Keratinocyte (primary cell): Measurements from ENCODE around the gene DLX1. TPM values are rescaled to one million over a fixed set of nuclear protein-coding genes. Genes with fewer than 3 reads are reported as not detected.

Source experiments
- DNase-seq: peaks from one replicate; pipeline ENCODE4 v3.0.0-alpha.2; 2011; ENCODE audit warnings: low read depth, missing footprints, low spot score
- FAIRE-seq: peaks from 2 replicates; lab custom pipeline; 2011; peaks lifted over from hg19 to GRCh38; lab: Jason Lieb, UNC
- H2AFZ ChIP-seq: 2 replicates; pipeline ENCODE4 v1.6.0; 2012; ENCODE audit warnings: low read length, control low read depth, inconsistent platforms; ENCODE audit not compliant: control insufficient read depth
- H3K27ac ChIP-seq: 2 replicates; pipeline ENCODE4 v1.5.1; 2011; ENCODE audit warnings: low read length; ENCODE audit not compliant: control insufficient read depth, insufficient read depth
- H3K27me3 ChIP-seq: 3 replicates; pipeline ENCODE4 v1.6.0; 2011; ENCODE audit warnings: low read length; ENCODE audit not compliant: control insufficient read depth, insufficient read depth; ENCODE audit errors: extremely low read depth
- H3K36me3 ChIP-seq, 2 experiments: 2 replicates in 1 of 2; 3 replicates in 1 of 2; pipeline ENCODE4 v1.5.1; 2011; ENCODE audit warnings: low read length in 2 of 2, mild to moderate bottlenecking in 1 of 2; ENCODE audit not compliant: control insufficient read depth in 2 of 2, insufficient read depth in 2 of 2; ENCODE audit errors: extremely low read depth in 1 of 2
- H3K4me1 ChIP-seq: 3 replicates; pipeline ENCODE4 v1.5.1; 2011; ENCODE audit warnings: low read length; ENCODE audit not compliant: control insufficient read depth, insufficient read depth; ENCODE audit errors: extremely low read depth
- H3K4me2 ChIP-seq: 3 replicates; pipeline ENCODE4 v1.6.0; 2011; ENCODE audit warnings: low read depth, low read length; ENCODE audit not compliant: control insufficient read depth, insufficient read depth; ENCODE audit errors: extremely low read depth
- H3K4me3 ChIP-seq, 3 experiments: fragments of 200-600 bp in 1 of 3; sonication (generic) in 1 of 3; 2 replicates in 2 of 3; 3 replicates in 1 of 3; pipeline ENCODE4 v1.5.1; 2011 to 2016; ENCODE audit warnings: low read length in 3 of 3, mild to moderate bottlenecking in 3 of 3, control low read depth in 2 of 3, inconsistent platforms in 1 of 3, low read depth in 1 of 3, mixed read lengths in 1 of 3, mixed run types in 1 of 3, moderate library complexity in 1 of 3; ENCODE audit not compliant: control insufficient read depth in 2 of 3, insufficient read depth in 2 of 3; ENCODE audit errors: extremely low read depth in 1 of 3
- H3K79me2 ChIP-seq: 2 replicates; pipeline ENCODE4 v1.6.0; 2012; ENCODE audit warnings: low read length; ENCODE audit not compliant: control insufficient read depth, insufficient read depth
- H3K9ac ChIP-seq: 3 replicates; pipeline ENCODE4 v1.6.0; 2011; ENCODE audit warnings: low read length; ENCODE audit not compliant: control insufficient read depth, insufficient read depth; ENCODE audit errors: extremely low read depth
- H3K9me1 ChIP-seq: 3 replicates; pipeline ENCODE4 v1.6.0; 2011; ENCODE audit warnings: low read length; ENCODE audit not compliant: control insufficient read depth, insufficient read depth; ENCODE audit errors: extremely low read depth
- H3K9me3 ChIP-seq: 2 replicates; pipeline ENCODE4 v1.5.1; 2012; ENCODE audit warnings: low read depth, low read length; ENCODE audit not compliant: control insufficient read depth
- H4K20me1 ChIP-seq: 3 replicates; pipeline ENCODE4 v1.6.0; 2011; ENCODE audit warnings: low read length; ENCODE audit not compliant: control insufficient read depth, insufficient read depth; ENCODE audit errors: extremely low read depth
- EZH2 ChIP-seq: IDR thresholded peaks from one replicate; pipeline ENCODE4 v1.6.1; 2012; ENCODE audit warnings: inconsistent platforms, mild to moderate bottlenecking, low read length, moderate library complexity
- dilution Hi-C: fragments of 300-500 bp; cut with MboI; formaldehyde crosslinking; loops from one replicate; pipeline ENCODE4 v1.7.0; 2020; ENCODE audit warnings: low sequenced_read_pairs; ENCODE audit not compliant: extremely low pct_ligation_motif_present
- polyA plus RNA-seq, 5 experiments: library from polyadenylated mRNA; depleted of rRNA in 3 of 5; stranded (reverse) in 3 of 5; stranded (forward) in 1 of 5; unstranded in 1 of 5; fragments of >200 nt; gene quantifications; 1 replicate in 1 of 5; 2 replicates in 3 of 5; 3 replicates in 1 of 5; pipeline versions ENCODE4 v1.2.1 to v1.2.3, GENCODE V29; 2011 to 2012; ENCODE audit warnings: missing spikeins in 2 of 5, low read depth in 1 of 5, low replicate concordance in 1 of 5
- TF ChIP-seq, protein P1 (sequence below), 3 experiments: IDR thresholded peaks in 1 of 3; conservative IDR thresholded peaks in 1 of 3; optimal IDR thresholded peaks in 1 of 3; 2 replicates in 2 of 3; 3 replicates in 1 of 3; pipeline versions ENCODE3 to v1.5.1; 2011; ENCODE audit warnings: low read length in 3 of 3, mild to moderate bottlenecking in 3 of 3, moderate library complexity in 2 of 3, control low read depth in 1 of 3, inconsistent platforms in 1 of 3; ENCODE audit not compliant: insufficient read depth in 2 of 3; ENCODE audit errors: extremely low read depth in 1 of 3

The DLX1 gene
- polyA plus RNA-seq, 1 donor (not counting 4 experiments of a cell fraction or from before 2014, with no cell fraction given): 0.88 TPM

DNA sequence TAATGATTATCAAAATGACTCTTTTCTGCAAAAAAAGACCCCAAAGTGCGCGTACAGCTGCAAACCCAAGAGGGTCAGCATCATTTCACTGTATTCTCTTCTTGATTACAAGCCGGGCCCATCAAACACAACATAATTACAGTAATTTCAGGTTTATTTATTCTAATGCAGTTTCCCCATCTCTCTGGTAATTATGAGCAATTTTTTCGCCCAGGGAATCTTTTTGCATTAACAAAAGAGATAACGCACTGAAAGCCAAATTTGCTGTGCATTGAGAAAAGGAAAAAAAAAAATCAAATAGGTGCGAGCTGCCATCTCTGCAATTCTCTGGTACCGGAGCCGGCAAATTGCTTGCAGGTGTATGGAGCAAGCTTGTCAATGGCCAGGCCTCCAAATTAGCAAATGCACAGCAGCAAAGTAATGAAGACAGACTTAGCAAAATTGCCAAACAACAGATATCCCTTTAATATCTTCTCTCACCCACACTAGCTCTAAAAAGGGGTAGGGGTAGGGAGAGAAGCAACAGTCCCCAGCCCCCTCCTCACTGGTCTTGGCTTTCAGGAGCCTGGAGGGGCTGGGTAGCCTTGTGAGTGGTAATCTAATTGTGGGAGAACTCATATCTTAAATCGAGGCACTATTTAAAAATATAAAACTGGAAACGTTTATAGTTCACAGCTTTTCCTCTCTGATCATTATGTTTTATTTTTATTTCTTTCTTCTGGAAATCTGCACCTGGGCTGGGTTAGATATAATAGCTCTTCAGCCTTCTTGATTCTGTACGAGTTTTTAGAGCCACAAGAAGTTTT is 6.7 kb downstream of the DLX1 start:
- Histone ChIP-seq H3K27me3 (peaks cover 78% of the 10 kb centered on the region), H3K9ac (no peak overlapping the region), H3K9me3 (no peaks in the 10 kb centered on the region)

DNA sequence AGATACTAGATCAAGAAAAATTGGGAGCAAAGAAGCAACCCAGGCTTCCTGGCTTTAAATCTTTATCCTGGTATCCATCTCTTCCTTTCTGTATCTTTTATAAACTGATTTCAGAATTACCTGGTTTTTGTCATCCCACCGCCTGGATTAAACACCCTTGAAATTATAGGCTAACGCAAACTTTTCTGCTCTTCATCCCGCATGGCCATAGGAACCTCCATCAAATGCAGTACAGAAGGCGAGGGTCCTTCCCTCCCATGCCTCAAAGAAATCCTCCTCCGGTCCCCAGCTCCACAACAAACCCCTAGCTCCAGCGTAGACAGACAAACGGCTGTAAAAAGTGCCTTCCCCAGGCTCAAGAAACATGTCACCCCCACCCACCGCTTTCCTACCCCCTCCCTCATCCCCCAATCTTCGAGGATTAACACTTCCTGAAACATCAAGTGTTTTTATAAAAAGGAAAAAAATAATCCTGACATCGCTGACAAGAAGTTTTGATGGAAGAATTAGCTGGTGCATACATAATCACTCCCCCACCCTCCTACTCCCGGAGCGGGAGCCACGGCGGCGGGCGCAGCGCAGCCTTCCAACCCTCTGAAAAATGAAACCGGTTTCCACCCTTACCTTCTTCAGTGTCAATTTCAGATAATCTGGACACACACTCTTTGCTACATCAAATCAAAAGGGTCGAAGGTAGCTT is 7.6 kb downstream of the DLX1 start:
- H3K36me3 ChIP-seq: no peaks in the 10 kb centered on the region
- no peak overlapping the region for H3K27ac ChIP-seq
- H4K20me1 ChIP-seq: no peaks in the 10 kb centered on the region
- H3K9me3 ChIP-seq: no peaks in the 10 kb centered on the region
- H3K79me2 ChIP-seq: no peaks in the 10 kb centered on the region
- no peak overlapping the region for H3K9ac ChIP-seq
- H3K9me1 ChIP-seq: no peaks in the 10 kb centered on the region
- no peak overlapping the region for H2AFZ ChIP-seq
- peaks cover 28% of the 10 kb centered on the region for H3K4me1 ChIP-seq
- TF ChIP-seq, protein P1, sequence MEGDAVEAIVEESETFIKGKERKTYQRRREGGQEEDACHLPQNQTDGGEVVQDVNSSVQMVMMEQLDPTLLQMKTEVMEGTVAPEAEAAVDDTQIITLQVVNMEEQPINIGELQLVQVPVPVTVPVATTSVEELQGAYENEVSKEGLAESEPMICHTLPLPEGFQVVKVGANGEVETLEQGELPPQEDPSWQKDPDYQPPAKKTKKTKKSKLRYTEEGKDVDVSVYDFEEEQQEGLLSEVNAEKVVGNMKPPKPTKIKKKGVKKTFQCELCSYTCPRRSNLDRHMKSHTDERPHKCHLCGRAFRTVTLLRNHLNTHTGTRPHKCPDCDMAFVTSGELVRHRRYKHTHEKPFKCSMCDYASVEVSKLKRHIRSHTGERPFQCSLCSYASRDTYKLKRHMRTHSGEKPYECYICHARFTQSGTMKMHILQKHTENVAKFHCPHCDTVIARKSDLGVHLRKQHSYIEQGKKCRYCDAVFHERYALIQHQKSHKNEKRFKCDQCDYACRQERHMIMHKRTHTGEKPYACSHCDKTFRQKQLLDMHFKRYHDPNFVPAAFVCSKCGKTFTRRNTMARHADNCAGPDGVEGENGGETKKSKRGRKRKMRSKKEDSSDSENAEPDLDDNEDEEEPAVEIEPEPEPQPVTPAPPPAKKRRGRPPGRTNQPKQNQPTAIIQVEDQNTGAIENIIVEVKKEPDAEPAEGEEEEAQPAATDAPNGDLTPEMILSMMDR (optimal IDR thresholded peaks at IDR 0.05 in 1 of 3, IDR thresholded peaks at IDR 0.05 in 1 of 3, conservative IDR thresholded peaks at IDR 0.05 in 1 of 3; ENCODE audit: extremely low read depth in 1 of 3, insufficient read depth in 2 of 3, low read length in 3 of 3): no peak
- no peak for TF ChIP-seq EZH2
- dilution Hi-C loops: no loop called here
- peaks cover 69% of the 10 kb centered on the region for H3K27me3 ChIP-seq
- FAIRE-seq: no peak
- H3K4me3 ChIP-seq: no peak overlapping the region
- no peak overlapping the region for H3K4me2 ChIP-seq
- DNase-seq: no peak

More for the DNA sequence above, 6.7 kb downstream of the DLX1 start:
- Histone ChIP-seq H3K79me2 (no peaks in the 10 kb centered on the region), H3K4me1 (peaks cover 21% of the 10 kb centered on the region), H3K36me3 (no peaks in the 10 kb centered on the region), H3K27ac (no peak overlapping the region), H3K9me1 (no peaks in the 10 kb centered on the region), H2AFZ (no peak overlapping the region), H3K4me2 (no peak overlapping the region), H3K4me3 (no peak overlapping the region), H4K20me1 (no peaks in the 10 kb centered on the region)
- no peak for TF ChIP-seq EZH2
- TF ChIP-seq, protein P1 (optimal IDR thresholded peaks at IDR 0.05 in 1 of 3, IDR thresholded peaks at IDR 0.05 in 1 of 3, conservative IDR thresholded peaks at IDR 0.05 in 1 of 3; ENCODE audit: extremely low read depth in 1 of 3, insufficient read depth in 2 of 3, low read length in 3 of 3): no peak
- dilution Hi-C loops: no loop called here
- no peak for FAIRE-seq
- no peak for DNase-seq
